GM12878 (cell line): ENCODE data around the gene FHOD3. TPM values are rescaled to one million over a fixed set of nuclear protein-coding genes. Genes with fewer than 3 reads are reported as not detected.

ENCODE experiments used
- FOS ChIP-seq: IDR thresholded peaks from 3 replicates; pipeline ENCODE4 v1.6.1; 2011; ENCODE audit warnings: borderline replicate concordance; ENCODE audit not compliant: insufficient read length; ENCODE audit errors: extremely low read depth
- GATAD2B ChIP-seq: fragments of 450-650 bp; conservative IDR thresholded peaks from 2 replicates; pipeline ENCODE4 v1.6.1; 2017; ENCODE audit warnings: low read depth, mild to moderate bottlenecking, moderate library complexity
- MYB ChIP-seq: fragments of 150-350 bp; IDR thresholded peaks from 2 replicates; pipeline ENCODE4 v1.6.1; 2014; ENCODE audit warnings: mild to moderate bottlenecking, low read depth, low read length, borderline replicate concordance
- NR2C1 ChIP-seq: fragments of 450-650 bp; IDR thresholded peaks from 2 replicates; pipeline ENCODE4 v1.6.1; 2017; ENCODE audit warnings: antibody characterized with exemption, mild to moderate bottlenecking, moderate library complexity
- PML ChIP-seq: IDR thresholded peaks from 2 replicates; pipeline ENCODE4 v1.6.1; 2012; ENCODE audit warnings: low read length, inconsistent platforms
- RELA ChIP-seq: fragments of 450-650 bp; IDR thresholded peaks from 2 replicates; pipeline ENCODE4 v1.8.0; 2014; ENCODE audit warnings: borderline replicate concordance; ENCODE audit not compliant: partially characterized antibody
- RFX5 ChIP-seq: IDR thresholded peaks from 2 replicates; pipeline ENCODE4 v1.6.1; 2011; ENCODE audit warnings: low read depth, low read length, improper control_type of control experiment
- SMARCA5 ChIP-seq: fragments of 450-650 bp; IDR thresholded peaks from 2 replicates; pipeline ENCODE4 v1.6.1; 2017; ENCODE audit warnings: mild to moderate bottlenecking
- SPI1 ChIP-seq: IDR thresholded peaks from 2 replicates; pipeline ENCODE4 v1.6.1; 2011; ENCODE audit warnings: low read depth, mild to moderate bottlenecking, low read length, moderate library complexity, borderline replicate concordance; ENCODE audit not compliant: insufficient read depth
- TAF1 ChIP-seq: IDR thresholded peaks from 2 replicates; pipeline ENCODE4 v1.6.1; 2011; ENCODE audit warnings: mild to moderate bottlenecking, low read depth, low read length, borderline replicate concordance
- TARDBP ChIP-seq: IDR thresholded peaks from 2 replicates; pipeline ENCODE4 v1.6.1; 2016; ENCODE audit warnings: borderline replicate concordance
- TCF12 ChIP-seq: IDR thresholded peaks from 2 replicates; pipeline ENCODE4 v1.6.1; 2011; ENCODE audit warnings: low read depth, mild to moderate bottlenecking, low read length
- YBX1 ChIP-seq: fragments of 450-650 bp; IDR thresholded peaks from 2 replicates; pipeline ENCODE4 v1.6.1; 2016; ENCODE audit warnings: antibody characterized with exemption
- ZNF24 ChIP-seq: fragments of 450-650 bp; IDR thresholded peaks from 2 replicates; pipeline ENCODE4 v1.6.1; 2017; ENCODE audit warnings: antibody characterized with exemption, mild to moderate bottlenecking
- polyA plus RNA-seq, 11 experiments: library from polyadenylated mRNA; depleted of rRNA in 4 of 11; unstranded in 6 of 11; stranded (reverse) in 5 of 11; fragments of >200 nt; fragmentation: Nextera tagmentation in 4 of 11; fragmentation: Illumina TruSeq in 1 of 11; extraction: Ambion mirVana in 4 of 11; extraction: Trizol in 1 of 11; gene quantifications; 1 replicate in 1 of 11; 2 replicates in 10 of 11; pipeline versions ENCODE4 v1.2.1 to v1.2.3, GENCODE V29; 2011 to 2016; ENCODE audit warnings: inconsistent platforms in 2 of 11, missing spikeins in 2 of 11, low read depth in 1 of 11
- total RNA-seq, 4 experiments: library from RNA; depleted of rRNA in 3 of 4; stranded (reverse); fragments of >200 nt in 3 of 4; fragmentation: Illumina TruSeq in 1 of 4; extraction: Trizol in 1 of 4; gene quantifications; 2 replicates each; pipeline versions ENCODE4 v1.2.1 to v1.2.3, GENCODE V29; 2013 to 2021
- TF ChIP-seq, protein P1 (sequence below): fragments of 450-650 bp; formaldehyde crosslinking; IDR thresholded peaks from 2 replicates; pipeline ENCODE4 v1.4.0; 2022; ENCODE audit warnings: mild to moderate bottlenecking, moderate library complexity
- TF ChIP-seq, protein P2 (sequence below): fragments of 450-650 bp; IDR thresholded peaks from 2 replicates; pipeline ENCODE4 v1.6.1; 2016; ENCODE audit warnings: mild to moderate bottlenecking
- TF ChIP-seq, protein P3 (sequence below): IDR thresholded peaks from 2 replicates; pipeline ENCODE4 v1.6.1; 2012; ENCODE audit warnings: low read length, inconsistent platforms
- TF ChIP-seq, protein P4 (sequence below): IDR thresholded peaks from 2 replicates; pipeline ENCODE4 v1.6.1; 2011; ENCODE audit warnings: borderline replicate concordance, low read depth, mild to moderate bottlenecking, moderate library complexity, low read length; ENCODE audit not compliant: insufficient read depth, poor library complexity, severe bottlenecking
- TF ChIP-seq, protein P5 (sequence below): fragments of 450-650 bp; formaldehyde crosslinking; IDR thresholded peaks from 2 replicates; pipeline ENCODE4 v1.4.0; 2020; ENCODE audit warnings: mild to moderate bottlenecking, moderate library complexity

Gene FHOD3
- total and polyA plus RNA-seq, 10 of the 15 experiments (the other 5 are each of a cell fraction or from before 2014, with no cell fraction given): 0.77 to 26.7 (median 10.4) TPM

DNA sequence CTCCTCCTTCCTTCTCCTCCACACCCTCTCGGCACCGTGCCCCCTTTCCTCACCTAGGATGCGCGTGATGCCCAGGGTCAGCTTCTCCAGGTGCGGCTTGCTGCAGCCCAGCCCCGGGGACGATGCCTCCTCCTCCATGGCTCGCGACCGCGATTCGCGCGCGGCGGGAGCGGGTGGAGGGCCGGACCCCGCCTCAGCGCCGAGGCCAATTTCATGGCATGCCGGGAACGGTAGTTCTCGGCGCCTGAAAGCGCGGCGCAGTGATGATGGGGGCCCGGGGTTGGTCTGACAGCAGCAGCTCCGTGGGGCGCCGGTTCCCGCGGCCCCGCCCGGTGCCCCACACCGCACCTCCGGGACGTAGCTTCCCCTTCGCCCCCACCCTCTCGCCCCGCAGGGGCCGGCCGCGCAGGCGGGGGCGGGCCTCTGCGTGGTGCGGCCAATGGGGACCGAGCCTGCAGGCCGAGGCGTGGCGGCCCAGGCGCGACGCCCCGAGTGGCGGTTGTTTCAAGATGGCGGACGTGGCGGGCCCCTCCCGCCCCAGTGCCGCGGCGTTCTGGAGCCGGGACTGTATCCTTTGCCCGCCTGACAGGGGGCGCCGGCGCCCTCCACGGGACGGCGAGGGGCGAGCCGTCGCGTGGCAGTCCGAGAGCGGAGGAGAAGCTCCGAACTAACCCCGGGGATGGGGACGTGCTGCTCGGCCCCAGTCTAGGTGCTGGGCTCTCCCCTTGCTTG is 531.3 kb downstream of the FHOD3 start, which contains the start of the genes KIAA1328 and TPGS2 (continued):
- TF ChIP-seq, protein P1, sequence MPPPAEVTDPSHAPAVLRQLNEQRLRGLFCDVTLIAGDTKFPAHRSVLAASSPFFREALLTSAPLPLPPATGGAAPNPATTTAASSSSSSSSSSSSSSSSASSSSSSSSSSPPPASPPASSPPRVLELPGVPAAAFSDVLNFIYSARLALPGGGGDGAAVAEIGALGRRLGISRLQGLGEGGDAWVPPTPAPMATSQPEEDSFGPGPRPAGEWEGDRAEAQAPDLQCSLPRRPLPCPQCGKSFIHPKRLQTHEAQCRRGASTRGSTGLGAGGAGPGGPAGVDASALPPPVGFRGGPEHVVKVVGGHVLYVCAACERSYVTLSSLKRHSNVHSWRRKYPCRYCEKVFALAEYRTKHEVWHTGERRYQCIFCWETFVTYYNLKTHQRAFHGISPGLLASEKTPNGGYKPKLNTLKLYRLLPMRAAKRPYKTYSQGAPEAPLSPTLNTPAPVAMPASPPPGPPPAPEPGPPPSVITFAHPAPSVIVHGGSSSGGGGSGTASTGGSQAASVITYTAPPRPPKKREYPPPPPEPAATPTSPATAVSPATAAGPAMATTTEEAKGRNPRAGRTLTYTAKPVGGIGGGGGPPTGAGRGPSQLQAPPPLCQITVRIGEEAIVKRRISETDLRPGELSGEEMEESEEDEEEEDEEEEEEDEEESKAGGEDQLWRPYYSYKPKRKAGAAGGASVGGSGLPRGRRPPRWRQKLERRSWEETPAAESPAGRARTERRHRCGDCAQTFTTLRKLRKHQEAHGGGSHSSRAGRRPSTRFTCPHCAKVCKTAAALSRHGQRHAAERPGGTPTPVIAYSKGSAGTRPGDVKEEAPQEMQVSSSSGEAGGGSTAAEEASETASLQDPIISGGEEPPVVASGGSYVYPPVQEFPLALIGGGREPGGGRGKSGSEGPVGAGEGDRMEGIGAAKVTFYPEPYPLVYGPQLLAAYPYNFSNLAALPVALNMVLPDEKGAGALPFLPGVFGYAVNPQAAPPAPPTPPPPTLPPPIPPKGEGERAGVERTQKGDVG: no peak
- no peak for TF ChIP-seq SPI1
- TF ChIP-seq GATAD2B: peak; percentile 69
- TF ChIP-seq, protein P2, sequence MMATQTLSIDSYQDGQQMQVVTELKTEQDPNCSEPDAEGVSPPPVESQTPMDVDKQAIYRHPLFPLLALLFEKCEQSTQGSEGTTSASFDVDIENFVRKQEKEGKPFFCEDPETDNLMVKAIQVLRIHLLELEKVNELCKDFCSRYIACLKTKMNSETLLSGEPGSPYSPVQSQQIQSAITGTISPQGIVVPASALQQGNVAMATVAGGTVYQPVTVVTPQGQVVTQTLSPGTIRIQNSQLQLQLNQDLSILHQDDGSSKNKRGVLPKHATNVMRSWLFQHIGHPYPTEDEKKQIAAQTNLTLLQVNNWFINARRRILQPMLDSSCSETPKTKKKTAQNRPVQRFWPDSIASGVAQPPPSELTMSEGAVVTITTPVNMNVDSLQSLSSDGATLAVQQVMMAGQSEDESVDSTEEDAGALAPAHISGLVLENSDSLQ: 0 out of 2 replicates have a peak, but pooled peaks have one; percentile 4
- no peak for TF ChIP-seq ZNF24
- peak; percentile 75 for TF ChIP-seq RELA
- 0 out of 2 replicates have a peak, but pooled peaks have one; percentile 22 for TF ChIP-seq MYB
- TF ChIP-seq TCF12: no peak
- TF ChIP-seq NR2C1: peak; percentile 50
- TF ChIP-seq, protein P3, sequence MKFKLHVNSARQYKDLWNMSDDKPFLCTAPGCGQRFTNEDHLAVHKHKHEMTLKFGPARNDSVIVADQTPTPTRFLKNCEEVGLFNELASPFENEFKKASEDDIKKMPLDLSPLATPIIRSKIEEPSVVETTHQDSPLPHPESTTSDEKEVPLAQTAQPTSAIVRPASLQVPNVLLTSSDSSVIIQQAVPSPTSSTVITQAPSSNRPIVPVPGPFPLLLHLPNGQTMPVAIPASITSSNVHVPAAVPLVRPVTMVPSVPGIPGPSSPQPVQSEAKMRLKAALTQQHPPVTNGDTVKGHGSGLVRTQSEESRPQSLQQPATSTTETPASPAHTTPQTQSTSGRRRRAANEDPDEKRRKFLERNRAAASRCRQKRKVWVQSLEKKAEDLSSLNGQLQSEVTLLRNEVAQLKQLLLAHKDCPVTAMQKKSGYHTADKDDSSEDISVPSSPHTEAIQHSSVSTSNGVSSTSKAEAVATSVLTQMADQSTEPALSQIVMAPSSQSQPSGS: no peak
- TF ChIP-seq, protein P4, sequence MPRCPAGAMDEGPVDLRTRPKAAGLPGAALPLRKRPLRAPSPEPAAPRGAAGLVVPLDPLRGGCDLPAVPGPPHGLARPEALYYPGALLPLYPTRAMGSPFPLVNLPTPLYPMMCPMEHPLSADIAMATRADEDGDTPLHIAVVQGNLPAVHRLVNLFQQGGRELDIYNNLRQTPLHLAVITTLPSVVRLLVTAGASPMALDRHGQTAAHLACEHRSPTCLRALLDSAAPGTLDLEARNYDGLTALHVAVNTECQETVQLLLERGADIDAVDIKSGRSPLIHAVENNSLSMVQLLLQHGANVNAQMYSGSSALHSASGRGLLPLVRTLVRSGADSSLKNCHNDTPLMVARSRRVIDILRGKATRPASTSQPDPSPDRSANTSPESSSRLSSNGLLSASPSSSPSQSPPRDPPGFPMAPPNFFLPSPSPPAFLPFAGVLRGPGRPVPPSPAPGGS: no peak
- no peak for TF ChIP-seq YBX1
- TF ChIP-seq TARDBP: no peak
- no peak for TF ChIP-seq FOS
- TF ChIP-seq, protein P5, sequence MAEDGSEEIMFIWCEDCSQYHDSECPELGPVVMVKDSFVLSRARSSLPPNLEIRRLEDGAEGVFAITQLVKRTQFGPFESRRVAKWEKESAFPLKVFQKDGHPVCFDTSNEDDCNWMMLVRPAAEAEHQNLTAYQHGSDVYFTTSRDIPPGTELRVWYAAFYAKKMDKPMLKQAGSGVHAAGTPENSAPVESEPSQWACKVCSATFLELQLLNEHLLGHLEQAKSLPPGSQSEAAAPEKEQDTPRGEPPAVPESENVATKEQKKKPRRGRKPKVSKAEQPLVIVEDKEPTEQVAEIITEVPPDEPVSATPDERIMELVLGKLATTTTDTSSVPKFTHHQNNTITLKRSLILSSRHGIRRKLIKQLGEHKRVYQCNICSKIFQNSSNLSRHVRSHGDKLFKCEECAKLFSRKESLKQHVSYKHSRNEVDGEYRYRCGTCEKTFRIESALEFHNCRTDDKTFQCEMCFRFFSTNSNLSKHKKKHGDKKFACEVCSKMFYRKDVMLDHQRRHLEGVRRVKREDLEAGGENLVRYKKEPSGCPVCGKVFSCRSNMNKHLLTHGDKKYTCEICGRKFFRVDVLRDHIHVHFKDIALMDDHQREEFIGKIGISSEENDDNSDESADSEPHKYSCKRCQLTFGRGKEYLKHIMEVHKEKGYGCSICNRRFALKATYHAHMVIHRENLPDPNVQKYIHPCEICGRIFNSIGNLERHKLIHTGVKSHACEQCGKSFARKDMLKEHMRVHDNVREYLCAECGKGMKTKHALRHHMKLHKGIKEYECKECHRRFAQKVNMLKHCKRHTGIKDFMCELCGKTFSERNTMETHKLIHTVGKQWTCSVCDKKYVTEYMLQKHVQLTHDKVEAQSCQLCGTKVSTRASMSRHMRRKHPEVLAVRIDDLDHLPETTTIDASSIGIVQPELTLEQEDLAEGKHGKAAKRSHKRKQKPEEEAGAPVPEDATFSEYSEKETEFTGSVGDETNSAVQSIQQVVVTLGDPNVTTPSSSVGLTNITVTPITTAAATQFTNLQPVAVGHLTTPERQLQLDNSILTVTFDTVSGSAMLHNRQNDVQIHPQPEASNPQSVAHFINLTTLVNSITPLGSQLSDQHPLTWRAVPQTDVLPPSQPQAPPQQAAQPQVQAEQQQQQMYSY (CRISPR knock-in tag): no peak
- no peak; the same call in 1 of the 2 replicates for TF ChIP-seq RFX5
- no peak for TF ChIP-seq PML
- TF ChIP-seq SMARCA5: peak; percentile 86; the same call in 1 of the 2 replicates
- peak; percentile 33; the same call in 1 of the 2 replicates for TF ChIP-seq TAF1
